Tibial nerve (tissue), 4 donors: ENCODE measurements around the gene FUT6. TPM values are rescaled to one million over a fixed set of nuclear protein-coding genes. Genes with fewer than 3 reads are reported as not detected.
"Not testable (repeated sequence)": the region's sequence is repeated elsewhere in the genome, so short reads cannot be mapped to it uniquely, and the experiment has no call there.

Source experiments
- DNase-seq, 2 donors: peaks; one replicate each; pipeline ENCODE4 v3.0.0-alpha.2; 2019; ENCODE audit warnings: low spot score in 2 of 2
- H3K27ac ChIP-seq, 4 donors: fragments of 200-600 bp; sonication (generic) in 3 of 4; one replicate each; pipeline ENCODE4 v1.5.1; 2017 to 2019; ENCODE audit warnings: mild to moderate bottlenecking in 1 of 4
- H3K27me3 ChIP-seq, 2 donors: fragments of 200-600 bp; sonication (generic) in 1 of 2; one replicate each; pipeline versions ENCODE4 v1.5.1 to v1.6.0; 2017 to 2019
- H3K36me3 ChIP-seq, 3 donors: fragments of 200-600 bp; sonication (generic); one replicate each; pipeline ENCODE4 v1.5.1; 2018 to 2019
- H3K4me1 ChIP-seq, 4 donors: fragments of 200-600 bp; sonication (generic) in 3 of 4; one replicate each; pipeline ENCODE4 v1.5.1; 2017 to 2019
- H3K4me3 ChIP-seq, 4 donors: fragments of 200-600 bp; sonication (generic) in 3 of 4; one replicate each; pipeline ENCODE4 v1.5.1; 2017 to 2019; ENCODE audit warnings: mild to moderate bottlenecking in 1 of 4, moderate library complexity in 1 of 4
- H3K9me3 ChIP-seq, 4 donors: fragments of 200-600 bp; sonication (generic) in 3 of 4; one replicate each; pipeline ENCODE4 v1.5.1; 2017 to 2019
- CTCF ChIP-seq, 5 experiments: fragments of 200-600 bp in 3 of 5; fragments of 450-650 bp in 2 of 5; sonication (generic) in 3 of 5; IDR thresholded peaks; one replicate each; pipeline ENCODE4 v1.5.1; 2016 to 2019; ENCODE audit warnings: antibody characterized with exemption in 5 of 5, mild to moderate bottlenecking in 3 of 5, moderate library complexity in 2 of 5
- EP300 ChIP-seq, 2 donors: sonication (generic); formaldehyde crosslinking; IDR thresholded peaks; one replicate each; pipeline ENCODE4 v1.6.1; 2017; ENCODE audit warnings: antibody characterized with exemption in 2 of 2, mild to moderate bottlenecking in 1 of 2
- POLR2A ChIP-seq, 2 donors: fragments of 450-650 bp; IDR thresholded peaks; one replicate each; pipeline ENCODE4 v1.6.1; 2017; ENCODE audit warnings: antibody characterized with exemption in 2 of 2, mild to moderate bottlenecking in 2 of 2, moderate library complexity in 2 of 2
- WGBS, 2 donors: methylation state at CpG; one replicate each; pipeline ENCODE4 v1.1.5; 2018; 5-methylcytosine and 5-hydroxymethylcytosine counted together
- total RNA-seq, 4 donors: library from RNA; depleted of rRNA; stranded (reverse); fragments of >200 nt; gene quantifications; one replicate each; pipeline ENCODE4 v1.1.0, GENCODE V29; 2016

FUT6 gene
- total RNA-seq, 4 donors from 2014 or later: not detected

GRCh38 chr19:5843295-5843927, 3.9 kb upstream of the FUT6 start:
- no peak for DNase-seq
- Histone ChIP-seq H3K27me3 (peaks cover 0 to 13% of the 10 kb centered on the region in 2 donors), H3K36me3 (no peaks in the 10 kb centered on the region), H3K4me3 (no peak overlapping the region), H3K9me3 (no peaks in the 10 kb centered on the region), H3K27ac (no peak overlapping the region), H3K4me1 (no peaks in the 10 kb centered on the region)
- 90 to 98% methylated on average over 11 to 13 of the region's 21 CpGs for WGBS, 2 donors
- TF ChIP-seq POLR2A (IDR thresholded peaks at IDR 0.05) (no peak), EP300 (IDR thresholded peaks at IDR 0.05) (no peak), CTCF (IDR thresholded peaks at IDR 0.05) (no peak)

GRCh38 chr19:5841735-5842111, 2.2 kb upstream of the FUT6 start:
- not testable (repeated sequence) for H3K4me1 ChIP-seq, H3K27ac ChIP-seq, H3K9me3 ChIP-seq, DNase-seq, H3K4me3 ChIP-seq, H3K36me3 ChIP-seq
- H3K27me3 ChIP-seq: peaks cover 0 to 20% of the 10 kb centered on the region in 2 donors
- 83 to 100% methylated on average over 2 to 6 of the region's 6 CpGs for WGBS, 2 donors

- H3K4me3 ChIP-seq: no peak overlapping the region
- no peaks in the 10 kb centered on the region for H3K9me3 ChIP-seq
- no peaks in the 10 kb centered on the region for H3K4me1 ChIP-seq
- no peak for TF ChIP-seq CTCF (IDR thresholded peaks at IDR 0.05)
- no peak for TF ChIP-seq EP300 (IDR thresholded peaks at IDR 0.05)
- TF ChIP-seq POLR2A (IDR thresholded peaks at IDR 0.05): no peak
- peak overlapping the region in 1 of 4 donors; percentile 52 for H3K27ac ChIP-seq
- H3K27me3 ChIP-seq: peaks cover 0 to 30% of the 10 kb centered on the region in 2 donors
- 63 to 64% methylated on average over 19 to 20 of the region's 20 CpGs for WGBS, 2 donors
- DNase-seq: no peak
- H3K36me3 ChIP-seq: no peaks in the 10 kb centered on the region
These were observed 993 bp downstream of the FUT6 start for GRCh38 chr19:5838353-5839064.

- DNase-seq: no peak
- Histone ChIP-seq H3K4me1 (no peaks in the 10 kb centered on the region), H3K4me3 (no peak overlapping the region), H3K27ac (peak overlapping the region in 1 of 4 donors; percentile 52), H3K9me3 (no peaks in the 10 kb centered on the region), H3K36me3 (no peaks in the 10 kb centered on the region), H3K27me3 (peaks cover 0 to 34% of the 10 kb centered on the region in 2 donors)
- TF ChIP-seq EP300 (IDR thresholded peaks at IDR 0.05) (no peak), CTCF (IDR thresholded peaks at IDR 0.05) (no peak), POLR2A (IDR thresholded peaks at IDR 0.05) (no peak)
- WGBS, 2 donors: 46 to 50% methylated on average over 15 of the region's 15 CpGs
These were observed 1.6 kb downstream of the FUT6 start for GRCh38 chr19:5837761-5838352.

- Histone ChIP-seq H3K27me3 (peaks cover 0 to 65% of the 10 kb centered on the region in 2 donors), H3K36me3 (no peaks in the 10 kb centered on the region), H3K9me3 (no peaks in the 10 kb centered on the region), H3K27ac (no peak overlapping the region), H3K4me3 (no peak overlapping the region), H3K4me1 (peaks cover 0 to 19% (median 8%) of the 10 kb centered on the region in 4 donors)
- no peak for DNase-seq
- no peak for TF ChIP-seq CTCF (IDR thresholded peaks at IDR 0.05)
- TF ChIP-seq EP300 (IDR thresholded peaks at IDR 0.05): no peak
- no peak for TF ChIP-seq POLR2A (IDR thresholded peaks at IDR 0.05)
- WGBS, 2 donors: 75 to 87% methylated on average over 6 of the region's 6 CpGs
These were observed 6.8 kb downstream of the FUT6 start for GRCh38 chr19:5832527-5833216.
